ENCODE measurements around the gene TTLL7. TPM values are rescaled to one million over a fixed set of nuclear protein-coding genes. Genes with fewer than 3 reads are reported as not detected.
A peak's percentile ranks its signal among the peaks of the same experiment; 100 is the strongest.

Gene TTLL7
- total RNA-seq, 1 experiment from 2014 or later, result 7.9 TPM

GRCh38 chr1:83864991-83865390, 133.9 kb downstream of the TTLL7 start:
- CTCF ChIA-PET, result no interaction called here
- Mint-ChIP-seq H3K36me3 (no peaks in the 10 kb centered on the region), H3K4me1 (peaks cover 4% of the 10 kb centered on the region), H3K27ac (no peak overlapping the region), H3K4me3 (no peak overlapping the region), H3K27me3 (ENCODE audit: low read depth) (peaks cover 17% of the 10 kb centered on the region), H3K9me3 (no peaks in the 10 kb centered on the region)
- TF ChIP-seq TEAD1 (CRISPR knock-in tag; IDR thresholded peaks at IDR 0.05), result no peak
- TF ChIP-seq ZNF416 (CRISPR knock-in tag; IDR thresholded peaks at IDR 0.05), result no peak
- no peak for TF ChIP-seq FOXK1 (CRISPR knock-in tag; IDR thresholded peaks at IDR 0.05)
- TF ChIP-seq, protein P1, sequence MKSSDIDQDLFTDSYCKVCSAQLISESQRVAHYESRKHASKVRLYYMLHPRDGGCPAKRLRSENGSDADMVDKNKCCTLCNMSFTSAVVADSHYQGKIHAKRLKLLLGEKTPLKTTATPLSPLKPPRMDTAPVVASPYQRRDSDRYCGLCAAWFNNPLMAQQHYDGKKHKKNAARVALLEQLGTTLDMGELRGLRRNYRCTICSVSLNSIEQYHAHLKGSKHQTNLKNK (CRISPR knock-in tag; IDR thresholded peaks at IDR 0.05), result no peak
- TF ChIP-seq ZNF219 (CRISPR knock-in tag; IDR thresholded peaks at IDR 0.05; ENCODE audit: borderline replicate concordance), result no peak
- no peak for TF ChIP-seq GRHL2 (CRISPR knock-in tag; IDR thresholded peaks at IDR 0.05; ENCODE audit: insufficient replicate concordance, severe bottlenecking)
- TF ChIP-seq ZNF121 (CRISPR knock-in tag; IDR thresholded peaks at IDR 0.05), result no peak
- no peak for TF ChIP-seq ZNF281 (CRISPR knock-in tag; IDR thresholded peaks at IDR 0.05)
- no peak for TF ChIP-seq MAX (CRISPR knock-in tag; IDR thresholded peaks at IDR 0.05)
- TF ChIP-seq, protein P2, sequence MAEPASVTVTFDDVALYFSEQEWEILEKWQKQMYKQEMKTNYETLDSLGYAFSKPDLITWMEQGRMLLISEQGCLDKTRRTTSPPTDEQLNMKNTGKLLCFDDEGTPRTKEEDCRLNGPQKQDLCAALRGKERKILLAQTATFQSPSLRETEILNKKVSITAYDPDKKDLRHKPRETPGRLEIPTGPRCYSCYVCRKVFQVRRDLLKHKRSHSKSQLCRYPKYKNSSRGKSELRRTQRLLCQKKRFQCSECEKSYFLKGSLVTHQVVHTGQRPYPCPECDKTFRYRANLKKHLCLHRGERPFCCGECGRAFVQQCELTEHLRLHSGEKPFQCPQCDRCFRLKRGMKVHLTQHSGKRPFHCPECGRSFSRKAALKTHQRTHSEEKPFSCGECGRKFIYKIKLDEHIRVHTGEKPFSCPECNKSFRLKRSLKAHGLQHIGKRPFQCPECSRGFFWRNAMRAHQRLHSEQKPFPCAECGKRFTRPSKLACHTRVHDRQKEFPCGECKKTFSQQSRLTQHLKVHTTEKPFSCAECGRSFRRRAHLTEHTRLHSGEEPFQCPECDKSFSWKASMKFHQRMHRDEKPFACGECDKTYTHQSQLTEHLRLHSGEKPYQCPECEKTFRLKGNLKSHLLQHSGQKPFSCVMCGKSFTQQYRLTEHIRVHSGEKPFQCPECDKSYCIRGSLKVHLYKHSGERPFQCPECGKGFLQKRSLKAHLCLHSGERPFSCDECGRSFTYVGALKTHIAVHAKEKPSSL (CRISPR knock-in tag; conservative IDR thresholded peaks at IDR 0.05), result no peak
- TF ChIP-seq SMAD4 (CRISPR knock-in tag; IDR thresholded peaks at IDR 0.05), result no peak
- POLR2A ChIA-PET, result no interaction called here
- ATAC-seq (no peak), DNase-seq (ENCODE audit: low spot score) (no peak)

GRCh38 chr1:83860490-83861221, 138.3 kb downstream of the TTLL7 start:
- DNase-seq (ENCODE audit: low spot score) (peak; percentile 91), ATAC-seq (peak; percentile 97)
- Mint-ChIP-seq H3K9me3 (no peaks in the 10 kb centered on the region), H3K27ac (no peak overlapping the region), H3K27me3 (ENCODE audit: low read depth) (peaks cover 17% of the 10 kb centered on the region), H3K36me3 (no peaks in the 10 kb centered on the region), H3K4me1 (peaks cover 8% of the 10 kb centered on the region), H3K4me3 (peak overlapping the region; percentile 48)
- POLR2A ChIA-PET, result no interaction called here
- CTCF ChIA-PET, result interaction anchor here (0.6 to 1.0 kb wide), 6 partner anchors 10 to 794 kb away, joined by 3 read pairs; no protein-coding TSS in a partner anchor
- TF ChIP-seq, protein P3, sequence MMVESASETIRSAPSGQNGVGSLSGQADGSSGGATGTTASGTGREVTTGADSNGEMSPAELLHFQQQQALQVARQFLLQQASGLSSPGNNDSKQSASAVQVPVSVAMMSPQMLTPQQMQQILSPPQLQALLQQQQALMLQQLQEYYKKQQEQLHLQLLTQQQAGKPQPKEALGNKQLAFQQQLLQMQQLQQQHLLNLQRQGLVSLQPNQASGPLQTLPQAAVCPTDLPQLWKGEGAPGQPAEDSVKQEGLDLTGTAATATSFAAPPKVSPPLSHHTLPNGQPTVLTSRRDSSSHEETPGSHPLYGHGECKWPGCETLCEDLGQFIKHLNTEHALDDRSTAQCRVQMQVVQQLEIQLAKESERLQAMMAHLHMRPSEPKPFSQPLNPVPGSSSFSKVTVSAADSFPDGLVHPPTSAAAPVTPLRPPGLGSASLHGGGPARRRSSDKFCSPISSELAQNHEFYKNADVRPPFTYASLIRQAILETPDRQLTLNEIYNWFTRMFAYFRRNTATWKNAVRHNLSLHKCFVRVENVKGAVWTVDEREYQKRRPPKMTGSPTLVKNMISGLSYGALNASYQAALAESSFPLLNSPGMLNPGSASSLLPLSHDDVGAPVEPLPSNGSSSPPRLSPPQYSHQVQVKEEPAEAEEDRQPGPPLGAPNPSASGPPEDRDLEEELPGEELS (CRISPR knock-in tag; IDR thresholded peaks at IDR 0.05), result peak; percentile 57; the same call in 1 of the 2 replicates
- TF ChIP-seq NFYB (CRISPR knock-in tag; conservative IDR thresholded peaks at IDR 0.05; ENCODE audit: low read depth) (no peak), TCF7 (CRISPR knock-in tag; IDR thresholded peaks at IDR 0.05; ENCODE audit: low read depth) (no peak), NFATC4 (CRISPR knock-in tag; IDR thresholded peaks at IDR 0.05) (no peak), CTCF (IDR thresholded peaks at IDR 0.05) (peak; percentile 33; the same call in 1 of the 2 replicates), SP1 (CRISPR knock-in tag; conservative IDR thresholded peaks at IDR 0.05) (no peak; the same call in 1 of the 2 replicates), TEAD1 (CRISPR knock-in tag; IDR thresholded peaks at IDR 0.05) (0 out of 2 replicates have a peak, but pooled peaks have one; percentile 66), ZNF317 (CRISPR knock-in tag; IDR thresholded peaks at IDR 0.05; ENCODE audit: borderline replicate concordance, low read depth) (no peak), ATF1 (CRISPR knock-in tag; IDR thresholded peaks at IDR 0.05) (peak; percentile 52; the same call in 1 of the 2 replicates), KAT7 (CRISPR knock-in tag; IDR thresholded peaks at IDR 0.05; ENCODE audit: borderline replicate concordance) (no peak), EMX1 (CRISPR knock-in tag; IDR thresholded peaks at IDR 0.05) (no peak), JAZF1 (CRISPR knock-in tag; IDR thresholded peaks at IDR 0.05) (no peak), FOXJ3 (CRISPR knock-in tag; IDR thresholded peaks at IDR 0.05; ENCODE audit: borderline replicate concordance) (no peak), MAX (CRISPR knock-in tag; IDR thresholded peaks at IDR 0.05) (peak; percentile 96), ETV6 (CRISPR knock-in tag; IDR thresholded peaks at IDR 0.05) (no peak), ZNF121 (CRISPR knock-in tag; IDR thresholded peaks at IDR 0.05) (no peak)

Data from WTC11 (cell line).